Thymus (tissue), 11 donors: ENCODE data around the gene ANKRD55. TPM values are rescaled to one million over a fixed set of nuclear protein-coding genes. Genes with fewer than 3 reads are reported as not detected.
A peak's percentile ranks its signal among the peaks of the same experiment; 100 is the strongest.
"Not testable (repeated sequence)": the region's sequence is repeated elsewhere in the genome, so short reads cannot be mapped to it uniquely, and the experiment has no call there.

Experiments used
- DNase-seq, 9 donors: peaks; one replicate each; pipeline ENCODE4 v3.0.0-alpha.2; 2013; ENCODE audit warnings: low spot score in 9 of 9, low read depth in 6 of 9, missing footprints in 1 of 9
- H3K27ac ChIP-seq, 2 donors: one replicate each; pipeline ENCODE4 v1.5.1; 2013; ENCODE audit warnings: control low read depth in 1 of 2, low read depth in 1 of 2, low read length in 1 of 2, mild to moderate bottlenecking in 1 of 2, moderate library complexity in 1 of 2
- H3K27me3 ChIP-seq, 2 donors: one replicate each; pipeline ENCODE4 v1.5.1; 2013; ENCODE audit warnings: low read length in 1 of 2; ENCODE audit not compliant: control insufficient read depth in 2 of 2, insufficient read depth in 1 of 2
- H3K36me3 ChIP-seq, 2 donors: one replicate each; pipeline ENCODE4 v1.5.1; 2013; ENCODE audit warnings: low read length in 1 of 2, mild to moderate bottlenecking in 1 of 2, moderate library complexity in 1 of 2; ENCODE audit not compliant: control insufficient read depth in 2 of 2, insufficient read depth in 2 of 2
- H3K4me1 ChIP-seq, 2 donors: one replicate each; pipeline ENCODE4 v1.5.1; 2013; ENCODE audit warnings: low read length in 2 of 2; ENCODE audit not compliant: control insufficient read depth in 2 of 2, insufficient read depth in 2 of 2
- H3K4me3 ChIP-seq, 2 donors: one replicate each; pipeline ENCODE4 v1.5.1; 2013; ENCODE audit warnings: low read length in 2 of 2, control low read depth in 1 of 2, mild to moderate bottlenecking in 1 of 2
- H3K9me3 ChIP-seq, 2 donors: one replicate each; pipeline ENCODE4 v1.5.1; 2013; ENCODE audit warnings: low read length in 1 of 2, mild to moderate bottlenecking in 1 of 2; ENCODE audit not compliant: control insufficient read depth in 2 of 2, insufficient read depth in 1 of 2
- whole genome bisulfite sequencing: extraction: QIAGEN DNeasy Blood & Tissue Kit; methylation state at CpG from one replicate; pipeline ENCODE4 v1.1.7; 2013; 5-methylcytosine and 5-hydroxymethylcytosine counted together
- polyA plus RNA-seq: library from polyadenylated mRNA; stranded (reverse); fragments of 200-250 nt; gene quantifications from one replicate; pipeline ENCODE4 v1.2.3, GENCODE V29; 2013
- total RNA-seq: library from RNA; stranded (reverse); fragments of 120-200 nt; gene quantifications from one replicate; pipeline ENCODE4 v1.2.4, GENCODE V29; 2013
- donor health status: healthy.

The ANKRD55 gene
- total and polyA plus RNA-seq, 2 donors, result 3.5 to 6.7 TPM

GRCh38 chr5:56247592-56247991 is 14.5 kb upstream of the ANKRD55 start:
- DNase-seq, result no peak
- no peaks in the 10 kb centered on the region for H3K4me1 ChIP-seq
- H3K9me3 ChIP-seq, result peaks cover 0 to 12% of the 10 kb centered on the region in 2 donors
- no peak overlapping the region for H3K4me3 ChIP-seq
- WGBS, result 51% methylated on average over 3 of the region's 3 CpGs
- no peak overlapping the region for H3K27ac ChIP-seq
- no peaks in the 10 kb centered on the region for H3K27me3 ChIP-seq
- no peaks in the 10 kb centered on the region for H3K36me3 ChIP-seq

- H3K36me3 ChIP-seq, result no peaks in the 10 kb centered on the region
- no peak for DNase-seq
Observed at GRCh38 chr5:56246769-56247168, 13.6 kb upstream of the ANKRD55 start.

GRCh38 chr5:56245481-56245880 is 12.4 kb upstream of the ANKRD55 start:
- H3K9me3 ChIP-seq, result peaks cover 0 to 21% of the 10 kb centered on the region in 2 donors
- H3K4me1 ChIP-seq, result no peaks in the 10 kb centered on the region
- no peaks in the 10 kb centered on the region for H3K27me3 ChIP-seq
- WGBS, result over 99% methylated on average over 2 of the region's 2 CpGs
- no peak for DNase-seq
- no peak overlapping the region for H3K4me3 ChIP-seq
- no peaks in the 10 kb centered on the region for H3K36me3 ChIP-seq
- no peak overlapping the region for H3K27ac ChIP-seq

More at GRCh38 chr5:56246769-56247168, 13.6 kb upstream of the ANKRD55 start:
- Histone ChIP-seq H3K27ac (no peak overlapping the region), H3K27me3 (no peaks in the 10 kb centered on the region), H3K9me3 (peaks cover 0 to 20% of the 10 kb centered on the region in 2 donors), H3K4me1 (no peaks in the 10 kb centered on the region), H3K4me3 (no peak overlapping the region)
- WGBS, result over 99% methylated on average over 6 of the region's 6 CpGs

GRCh38 chr5:56244627-56245026 is 11.5 kb upstream of the ANKRD55 start:
- Histone ChIP-seq H3K36me3 (no peaks in the 10 kb centered on the region), H3K27ac (no peak overlapping the region), H3K4me1 (no peaks in the 10 kb centered on the region), H3K27me3 (no peaks in the 10 kb centered on the region), H3K4me3 (no peak overlapping the region), H3K9me3 (peaks cover 0 to 21% of the 10 kb centered on the region in 2 donors)
- DNase-seq, result no peak

- DNase-seq, H3K4me3 ChIP-seq, H3K27me3 ChIP-seq, H3K4me1 ChIP-seq, H3K36me3 ChIP-seq, H3K27ac ChIP-seq: not testable (repeated sequence)
- H3K9me3 ChIP-seq, result peaks cover 0 to 13% of the 10 kb centered on the region in 2 donors
- 100% methylated on average over 1 of the region's 1 CpG for WGBS
Observed at GRCh38 chr5:56242271-56242670, 9.1 kb upstream of the ANKRD55 start.

- H3K27ac ChIP-seq, result peak overlapping the region in 1 of 2 donors; percentile 31
- DNase-seq, result no peak
- no peaks in the 10 kb centered on the region for H3K9me3 ChIP-seq
- peaks cover 6 to 19% of the 10 kb centered on the region in 2 donors for H3K4me1 ChIP-seq
- no peaks in the 10 kb centered on the region for H3K27me3 ChIP-seq
- H3K4me3 ChIP-seq, result no peak overlapping the region
- no peaks in the 10 kb centered on the region for H3K36me3 ChIP-seq
- 93% methylated on average over 1 of the region's 1 CpG for WGBS
Observed at GRCh38 chr5:56232538-56232937, 592 bp downstream of the ANKRD55 start.

GRCh38 chr5:56230576-56230975 is 2.6 kb downstream of the ANKRD55 start:
- H3K27me3 ChIP-seq, result no peaks in the 10 kb centered on the region
- H3K9me3 ChIP-seq, result no peaks in the 10 kb centered on the region
- H3K4me3 ChIP-seq, result no peak overlapping the region
- no peaks in the 10 kb centered on the region for H3K36me3 ChIP-seq
- H3K4me1 ChIP-seq, result peaks cover 6 to 19% of the 10 kb centered on the region in 2 donors
- no peak for DNase-seq
- H3K27ac ChIP-seq, result no peak overlapping the region

- H3K27ac ChIP-seq, result peak overlapping the region in 1 of 2 donors; percentile 71
- DNase-seq, result peak; percentile 12 to 83 (median 46)
- peaks cover 6 to 19% of the 10 kb centered on the region in 2 donors for H3K4me1 ChIP-seq
- no peaks in the 10 kb centered on the region for H3K36me3 ChIP-seq
- 63% methylated on average over 7 of the region's 7 CpGs for WGBS
- H3K9me3 ChIP-seq, result no peaks in the 10 kb centered on the region
- H3K4me3 ChIP-seq, result no peak overlapping the region
- H3K27me3 ChIP-seq, result no peaks in the 10 kb centered on the region
Observed at GRCh38 chr5:56229111-56229510, 4.0 kb downstream of the ANKRD55 start.

GRCh38 chr5:56228631-56229030 is 4.5 kb downstream of the ANKRD55 start:
- H3K9me3 ChIP-seq, result no peaks in the 10 kb centered on the region
- H3K27ac ChIP-seq, result peak overlapping the region; percentile 46 to 71
- 90% methylated on average over 6 of the region's 6 CpGs for WGBS
- no peak overlapping the region for H3K4me3 ChIP-seq
- H3K4me1 ChIP-seq, result peaks cover 6 to 19% of the 10 kb centered on the region in 2 donors
- H3K27me3 ChIP-seq, result no peaks in the 10 kb centered on the region
- DNase-seq, result no peak
- H3K36me3 ChIP-seq, result no peaks in the 10 kb centered on the region

- Histone ChIP-seq H3K36me3 (no peaks in the 10 kb centered on the region), H3K4me3 (no peak overlapping the region), H3K4me1 (peaks cover 6 to 19% of the 10 kb centered on the region in 2 donors), H3K9me3 (no peaks in the 10 kb centered on the region), H3K27me3 (no peaks in the 10 kb centered on the region), H3K27ac (no peak overlapping the region)
- no peak for DNase-seq
- WGBS, result 78% methylated on average over 5 of the region's 5 CpGs
Observed at GRCh38 chr5:56227691-56228090, 5.4 kb downstream of the ANKRD55 start.
